ENCODE results near the gene SH2D4B. TPM values are rescaled to one million over a fixed set of nuclear protein-coding genes. Genes with fewer than 3 reads are reported as not detected.

SH2D4B gene
- polyA plus RNA-seq, 1 donor: 0.10 TPM

DNA sequence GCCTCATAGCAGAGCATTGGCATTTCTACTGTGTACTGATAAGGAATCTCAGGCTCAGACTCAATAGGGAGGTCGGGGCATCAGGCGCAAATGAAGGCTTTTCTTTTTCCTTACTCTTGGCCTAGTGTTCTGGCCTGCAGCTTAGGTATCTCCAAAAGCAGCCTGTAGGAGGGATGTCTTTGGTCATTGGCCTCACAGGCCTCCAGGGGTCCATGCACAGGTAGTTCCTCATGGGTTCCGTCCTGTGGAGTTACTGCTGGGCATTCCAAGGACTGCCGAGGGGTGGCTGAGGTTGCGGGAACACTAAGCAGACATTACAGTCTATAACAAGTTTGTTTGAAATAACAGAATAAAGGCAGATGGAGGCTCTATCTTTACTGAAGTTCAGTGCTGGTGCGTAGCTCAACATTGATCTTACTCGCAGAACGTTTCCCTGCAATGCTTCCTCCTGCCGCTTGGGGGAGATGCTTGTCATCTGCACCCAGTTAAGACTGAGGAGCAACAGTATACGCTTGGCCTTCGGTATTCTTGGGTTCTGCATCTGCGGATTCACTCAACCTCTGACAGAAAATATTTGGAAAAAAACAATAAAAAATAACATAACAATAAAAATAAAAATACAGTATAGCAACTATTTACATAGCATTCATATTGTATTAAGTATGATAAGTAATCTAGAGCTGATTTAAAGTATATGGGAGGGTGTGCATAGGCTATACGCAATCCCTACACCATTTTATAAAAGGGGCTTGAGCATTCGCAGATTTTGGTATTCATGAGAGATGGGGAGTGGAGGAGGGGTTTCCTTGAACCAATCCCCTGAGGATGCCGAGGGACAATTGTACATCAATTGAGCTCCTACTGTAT is 58.9 kb downstream of the SH2D4B start:
- DNase-seq: no peak

DNA sequence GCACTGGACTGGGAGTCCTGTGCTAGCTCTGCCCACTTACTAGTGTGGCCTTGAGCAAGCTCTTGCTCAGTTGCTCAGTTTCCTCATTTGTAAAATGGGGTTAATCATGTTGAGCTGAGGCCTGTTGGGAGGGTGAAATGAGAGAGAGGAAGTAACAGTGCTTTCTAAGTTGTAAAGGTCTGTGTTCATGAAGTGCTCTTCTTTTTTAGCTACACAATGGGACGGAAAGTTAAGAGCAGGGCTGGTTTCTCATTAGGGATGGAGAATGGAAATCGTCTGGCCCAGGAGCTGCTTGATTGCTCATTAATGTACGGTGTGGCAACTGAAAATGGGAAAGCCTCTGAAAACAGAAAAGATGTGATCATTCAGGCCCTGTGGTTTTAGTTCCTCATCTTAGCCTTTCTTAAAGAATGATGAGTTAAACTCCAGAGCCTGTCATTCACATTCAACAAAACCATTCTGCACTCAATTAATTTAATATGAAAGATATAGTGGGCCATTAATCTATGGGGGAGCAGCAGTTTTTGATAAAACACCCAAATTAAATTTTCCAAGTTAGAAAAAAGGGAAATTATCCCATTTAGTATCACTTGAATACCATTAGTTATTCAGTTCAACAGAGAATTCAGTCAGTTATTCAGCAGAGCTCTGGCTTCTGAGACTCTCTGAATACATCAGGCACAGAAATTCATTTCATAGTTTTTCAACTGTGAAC is 60.5 kb downstream of the SH2D4B start:
- no peak for DNase-seq

DNA sequence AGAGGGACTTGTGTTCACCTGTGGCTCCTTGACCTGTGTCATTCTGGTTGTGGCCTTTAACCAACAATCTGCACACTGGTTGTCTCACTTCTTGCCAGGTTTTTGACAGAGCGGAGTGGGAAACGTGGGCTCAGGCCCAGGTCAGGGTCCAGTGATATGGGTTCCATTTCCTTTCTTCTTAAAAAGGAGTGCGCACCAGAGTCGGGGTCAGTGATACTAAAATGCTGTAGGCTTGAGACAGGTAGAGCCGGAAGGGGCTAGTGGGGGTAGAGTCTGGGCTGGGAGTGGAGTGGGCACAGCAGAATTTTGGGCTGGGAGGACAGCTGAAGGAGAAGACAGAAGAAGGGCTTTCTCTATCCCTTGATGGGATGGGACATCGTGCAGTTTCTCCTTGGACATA is 61.2 kb downstream of the SH2D4B start:
- DNase-seq: no peak

DNA sequence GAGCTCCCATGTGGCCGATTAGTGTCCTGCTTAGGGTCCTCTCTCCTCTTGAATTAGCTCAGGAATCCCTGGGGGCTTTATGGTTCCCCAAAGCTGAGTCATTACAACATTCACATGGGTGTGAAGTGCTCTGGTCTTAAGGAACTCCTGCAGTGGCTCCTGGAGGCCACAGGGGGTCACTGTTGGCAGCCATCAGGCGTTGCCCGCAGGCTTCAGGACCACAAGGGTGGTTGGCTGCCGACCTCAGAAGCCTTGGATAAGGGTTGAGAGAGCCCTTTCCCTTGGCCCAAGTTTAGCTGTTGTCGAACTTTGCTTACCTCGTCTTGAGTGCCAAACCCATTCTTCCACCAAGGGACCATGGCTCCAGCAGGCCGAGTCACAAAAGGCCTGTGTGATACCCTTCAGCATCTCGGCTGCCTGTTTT is 61.7 kb downstream of the SH2D4B start:
- peak; percentile 16 for DNase-seq

DNA sequence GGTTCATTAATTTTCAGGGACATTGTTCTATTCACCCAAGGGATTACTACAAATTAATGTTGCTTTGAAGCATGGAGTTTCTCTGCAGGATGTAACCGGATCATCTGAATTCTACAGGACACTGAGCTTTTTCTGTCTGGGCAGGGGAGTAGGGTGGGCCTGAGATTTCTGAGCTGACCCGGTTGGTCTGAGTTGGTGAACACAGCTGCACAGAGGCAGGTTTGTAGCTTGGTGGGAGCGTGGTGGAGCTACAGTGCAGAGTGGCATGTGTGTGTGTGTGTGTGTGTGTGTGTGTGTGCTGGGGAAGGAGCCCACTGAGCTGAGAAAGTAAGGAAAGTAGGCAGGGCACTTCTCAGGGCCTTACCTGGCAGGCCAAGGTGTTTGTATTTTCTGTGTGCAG is 62.6 kb downstream of the SH2D4B start:
- DNase-seq: no peak

DNA sequence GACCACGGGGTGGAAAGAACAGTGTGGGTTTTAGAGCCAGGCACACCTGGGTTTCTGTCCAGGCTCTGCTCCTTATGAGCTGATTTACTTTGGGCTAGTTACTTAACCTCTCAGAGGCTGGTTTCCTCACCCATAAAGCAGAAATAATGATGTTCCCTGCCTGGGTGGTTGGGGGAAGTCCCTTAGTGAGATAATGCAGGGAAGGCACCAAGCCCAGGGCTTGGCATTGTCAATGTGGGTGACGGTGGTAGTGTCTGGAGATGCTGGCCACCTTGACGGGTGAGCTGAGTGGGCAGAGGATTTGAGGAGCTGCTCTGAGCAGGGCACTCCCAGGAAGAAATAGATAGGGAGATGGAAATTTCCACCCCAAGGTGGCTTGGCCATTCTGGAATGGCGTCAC is 65.2 kb downstream of the SH2D4B start:
- no peak for DNase-seq

DNA sequence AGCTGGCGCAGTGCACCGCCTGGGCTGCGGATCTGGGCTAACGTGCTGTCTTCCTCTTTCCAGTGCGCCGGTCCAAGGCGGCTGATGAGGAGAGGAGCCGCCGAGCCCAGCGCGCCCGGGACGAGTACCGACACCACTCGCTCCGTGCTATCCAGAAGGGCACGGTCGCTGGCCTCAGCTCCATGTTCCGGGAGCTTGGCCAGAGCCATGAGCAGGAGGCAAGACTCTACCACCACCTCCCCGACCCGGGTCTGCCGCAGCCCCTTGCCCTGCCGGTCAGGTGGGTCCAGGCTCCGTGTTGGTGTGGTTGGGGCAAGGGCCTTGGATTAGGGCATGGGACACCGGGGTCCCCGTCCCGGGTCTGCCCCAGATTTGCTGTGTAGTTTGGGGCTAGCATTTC is 65.8 kb downstream of the SH2D4B start:
- DNase-seq: no peak

DNA sequence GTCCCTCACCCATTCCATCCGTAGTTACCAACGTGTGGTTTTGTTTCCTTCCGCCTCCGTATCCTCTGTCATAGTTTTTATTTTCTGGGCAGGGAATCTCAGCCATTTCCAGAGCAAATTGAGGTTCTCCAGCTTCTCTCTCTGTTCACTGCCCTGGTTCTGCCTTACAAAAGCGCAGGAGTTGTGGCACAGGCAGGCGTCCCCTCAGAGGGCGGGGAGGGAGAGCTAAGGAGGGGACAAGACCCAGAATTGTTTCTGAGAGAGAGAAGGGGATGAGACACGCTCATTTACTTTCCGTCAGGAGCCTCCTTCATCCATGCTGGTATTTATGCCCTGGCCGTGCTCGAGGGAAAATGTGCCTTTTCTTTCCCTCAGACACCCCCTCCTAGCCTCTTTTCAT is 71.0 kb downstream of the SH2D4B start:
- DNase-seq: no peak

DNA sequence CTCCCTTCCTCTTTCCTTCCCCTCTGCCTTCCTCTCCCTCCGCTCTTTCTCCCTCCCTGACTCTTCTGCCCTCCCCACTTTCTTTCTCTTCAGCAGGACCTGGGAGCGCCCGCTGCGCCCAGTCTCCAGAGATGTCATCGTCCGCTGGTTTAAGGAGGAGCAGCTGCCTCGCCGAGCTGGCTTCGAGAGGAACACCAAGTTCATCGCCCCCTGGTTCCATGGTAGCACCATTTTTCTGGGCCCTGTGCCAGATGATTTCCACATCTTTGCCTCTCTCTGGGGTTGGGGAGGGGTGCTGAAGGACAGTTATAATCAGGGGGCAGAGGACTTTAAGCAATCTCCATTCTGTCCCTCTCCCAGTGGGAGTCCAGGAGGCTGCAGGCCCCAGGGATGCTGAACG is 71.6 kb downstream of the SH2D4B start:
- DNase-seq: no peak

DNA sequence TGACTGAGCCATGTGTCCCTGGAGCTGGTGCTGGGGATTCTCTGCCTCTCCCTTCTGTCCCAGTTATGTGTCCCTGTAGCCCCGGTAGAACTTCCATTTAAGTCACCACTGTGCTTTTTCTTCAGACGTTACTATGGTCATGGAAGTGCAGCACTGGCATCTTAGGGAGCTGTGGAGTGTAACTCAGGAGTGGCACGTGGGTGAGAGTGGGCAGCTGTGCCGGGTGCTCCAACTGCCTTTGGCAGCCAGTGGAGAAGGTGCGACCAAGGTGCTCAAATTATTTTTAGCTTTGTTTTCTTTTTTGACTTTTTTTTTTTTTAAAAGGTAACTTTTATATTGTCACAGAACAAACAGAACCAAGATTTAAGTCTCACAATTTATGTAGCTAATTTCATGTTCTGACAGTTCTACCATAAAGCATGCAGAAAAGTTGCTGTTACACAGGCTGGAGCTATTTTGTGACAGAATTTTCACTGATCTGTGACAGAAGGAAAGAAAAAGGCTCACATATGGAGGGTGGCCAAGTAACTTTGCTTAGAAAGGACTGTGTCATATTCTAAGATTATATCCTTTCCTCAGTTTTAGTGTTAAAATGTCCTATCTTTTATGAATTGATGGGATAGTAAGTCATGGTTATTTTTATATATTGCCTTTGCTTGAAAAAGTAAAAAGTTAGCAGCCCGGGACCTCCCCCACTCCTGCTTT is 73.9 kb downstream of the SH2D4B start:
- no peak for DNase-seq

DNA sequence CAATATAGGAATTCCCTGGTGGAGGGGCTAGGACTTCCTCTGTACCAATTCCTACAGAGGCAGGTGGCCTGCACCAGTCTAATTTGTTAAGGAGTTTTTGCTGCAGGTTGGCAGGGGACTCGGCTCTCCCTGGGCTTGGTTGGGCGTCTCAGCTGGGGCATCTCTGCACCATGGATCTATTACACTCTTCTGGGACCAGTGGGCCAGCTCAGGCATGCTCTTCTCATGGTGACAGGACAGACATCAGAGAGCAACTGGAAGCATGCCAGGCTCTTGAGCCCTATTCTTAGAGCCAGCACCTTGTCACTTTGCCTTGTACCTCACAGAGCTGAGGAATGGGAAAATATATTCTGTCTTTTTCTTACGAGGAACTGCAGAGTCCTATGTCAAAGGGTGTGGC is 74.6 kb downstream of the SH2D4B start:
- DNase-seq: no peak

DNA sequence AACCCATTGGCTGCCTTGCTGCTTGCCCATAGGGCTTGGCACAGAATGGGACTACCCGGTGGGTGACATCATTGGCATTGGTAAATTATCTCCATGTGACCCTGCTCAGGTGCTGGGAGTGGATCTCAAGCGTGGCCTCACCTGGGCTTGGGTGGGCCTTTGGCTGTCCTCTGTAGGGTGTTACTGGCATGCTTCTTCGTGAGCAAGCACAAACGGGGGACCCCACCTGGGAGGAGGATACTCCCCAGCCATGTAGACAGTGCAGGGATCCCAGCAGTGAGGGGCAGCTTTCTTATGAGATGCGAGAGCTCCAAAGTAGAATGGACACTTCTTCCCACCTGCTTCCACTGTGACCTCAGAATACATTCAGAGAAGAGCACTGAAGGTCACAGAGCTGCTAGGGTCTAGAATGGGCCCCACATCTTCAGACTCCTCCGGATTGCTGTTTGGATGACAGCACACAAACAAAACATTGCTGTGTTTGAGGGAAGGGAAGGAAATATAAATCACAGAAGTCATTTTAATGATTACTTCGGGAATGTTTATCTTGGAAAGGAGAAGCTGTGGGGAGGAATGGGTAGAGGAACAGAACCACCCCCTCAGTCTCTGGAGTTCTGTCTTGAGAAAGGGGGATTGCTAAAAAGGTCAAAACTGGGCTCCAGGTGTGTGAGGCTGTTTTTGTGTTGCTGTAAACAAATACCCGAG is 75.9 kb downstream of the SH2D4B start:
- DNase-seq: no peak

DNA sequence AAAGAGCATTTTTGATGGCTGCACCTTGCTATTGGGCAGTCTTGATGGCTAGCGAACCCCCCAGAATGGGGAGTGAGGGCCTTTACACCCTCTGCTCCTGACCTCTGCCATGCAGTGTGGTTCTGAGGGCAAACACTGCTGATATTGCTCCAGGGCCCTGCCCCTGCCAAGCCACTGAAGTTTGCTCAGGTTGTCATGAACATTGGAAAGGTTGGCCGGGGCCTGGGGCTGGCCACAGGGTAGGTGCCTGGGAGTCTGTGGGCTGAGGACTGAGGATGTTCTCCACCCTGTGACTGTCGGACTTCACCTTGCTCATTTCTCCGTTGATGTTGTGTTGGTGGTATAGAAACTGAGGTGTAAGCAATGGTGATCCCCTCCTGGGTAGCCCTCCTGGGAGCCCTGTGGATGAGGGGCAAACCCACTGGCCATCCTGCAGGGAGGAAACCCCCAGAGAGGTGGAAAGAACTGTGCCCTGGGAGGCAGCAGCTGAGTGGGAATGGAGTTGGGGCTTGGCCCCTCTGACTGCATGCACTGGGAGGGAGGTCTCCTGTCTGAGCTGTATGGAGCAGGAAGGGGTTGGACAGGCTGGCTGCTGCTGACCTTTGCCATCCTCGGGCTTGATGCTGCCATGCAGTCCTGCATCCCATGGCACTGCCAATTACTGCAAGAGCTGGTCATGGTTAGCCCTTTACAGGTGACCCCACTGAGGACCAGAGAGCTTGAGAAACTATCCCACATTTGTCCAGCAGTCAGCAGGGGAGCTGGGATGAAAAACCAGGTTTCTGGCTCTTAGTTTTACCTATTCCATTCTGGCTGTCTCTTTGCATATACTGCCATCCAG is 77.1 kb downstream of the SH2D4B start:
- no peak for DNase-seq

DNA sequence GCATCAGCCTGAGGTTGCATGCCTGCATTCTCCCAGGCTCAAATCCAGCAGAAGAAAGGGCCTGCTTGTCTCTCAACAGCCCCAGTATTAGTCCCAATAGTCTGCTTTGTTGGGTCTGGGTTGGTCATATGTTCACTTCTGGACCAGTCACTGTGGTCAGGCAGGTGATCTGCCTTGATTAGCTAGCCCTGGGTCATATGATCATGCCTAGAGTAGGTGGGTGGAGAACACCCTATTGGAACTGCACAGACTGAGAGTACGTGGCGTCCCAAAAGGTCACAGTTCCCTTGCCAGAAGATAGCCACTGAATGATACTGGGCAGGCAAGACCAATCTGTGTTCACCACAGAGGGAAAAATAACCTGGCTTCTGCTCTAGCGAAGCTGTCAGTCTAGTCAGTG is 80.1 kb downstream of the SH2D4B start:
- no peak for DNase-seq

DNA sequence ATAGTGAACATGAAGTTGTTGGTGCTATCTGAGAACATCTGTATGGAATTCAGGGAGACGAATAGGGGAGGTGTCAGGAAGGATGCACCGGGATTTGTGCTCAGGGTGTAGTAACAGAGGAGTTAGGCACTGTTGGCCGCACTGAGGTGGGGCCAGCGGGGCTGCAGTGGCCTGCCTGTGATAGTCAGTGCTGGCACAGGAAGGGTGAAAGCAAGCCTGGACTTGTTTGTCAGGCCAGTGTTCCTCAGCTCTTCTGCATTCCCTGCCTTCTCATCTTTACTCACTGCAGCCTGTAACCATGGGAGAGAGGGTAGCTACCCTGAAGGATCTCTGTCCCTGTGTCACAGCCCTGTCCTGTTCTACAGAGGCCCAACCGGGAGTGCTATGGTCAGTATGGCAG is 81.3 kb downstream of the SH2D4B start:
- no peak for DNase-seq

DNA sequence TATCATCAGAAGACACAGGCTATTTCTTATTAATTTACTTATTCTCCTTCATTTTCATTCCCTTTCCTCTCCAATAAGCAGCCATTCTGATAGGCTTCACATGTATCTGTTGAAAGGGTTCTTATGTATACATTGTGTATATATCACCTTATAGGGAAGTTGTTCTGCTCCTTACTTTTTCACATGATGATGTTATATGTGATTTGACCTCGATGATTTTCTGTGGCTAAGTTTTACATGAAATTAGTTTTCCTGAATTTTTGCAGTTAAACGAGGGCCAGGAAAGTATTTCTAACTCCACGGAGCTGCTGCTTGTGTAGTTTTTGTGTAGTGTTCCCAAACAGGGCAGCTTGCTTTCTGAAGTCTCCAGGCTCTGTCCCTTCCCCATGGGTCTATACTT is 84.5 kb downstream of the SH2D4B start:
- DNase-seq: no peak

DNA sequence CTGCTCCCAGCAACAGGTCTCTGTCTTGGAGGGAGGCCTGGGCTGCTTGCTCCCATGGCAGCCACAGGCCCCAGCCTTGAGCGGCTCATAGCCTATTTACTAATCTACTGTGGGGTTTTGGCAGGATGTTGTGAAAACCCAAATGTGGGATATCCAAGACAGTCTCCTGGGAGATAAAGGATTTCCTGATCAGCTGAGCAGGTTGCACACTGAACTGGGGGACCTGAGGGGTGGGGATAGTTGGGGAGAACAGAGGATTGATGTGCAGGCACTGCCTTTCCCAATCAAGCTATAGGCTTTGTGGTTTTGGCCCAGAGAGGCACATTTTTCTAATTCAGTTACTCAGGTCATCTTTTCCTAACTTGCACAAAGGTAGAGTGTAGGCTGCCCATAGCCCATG is 92.6 kb downstream of the SH2D4B start:
- DNase-seq: no peak

DNA sequence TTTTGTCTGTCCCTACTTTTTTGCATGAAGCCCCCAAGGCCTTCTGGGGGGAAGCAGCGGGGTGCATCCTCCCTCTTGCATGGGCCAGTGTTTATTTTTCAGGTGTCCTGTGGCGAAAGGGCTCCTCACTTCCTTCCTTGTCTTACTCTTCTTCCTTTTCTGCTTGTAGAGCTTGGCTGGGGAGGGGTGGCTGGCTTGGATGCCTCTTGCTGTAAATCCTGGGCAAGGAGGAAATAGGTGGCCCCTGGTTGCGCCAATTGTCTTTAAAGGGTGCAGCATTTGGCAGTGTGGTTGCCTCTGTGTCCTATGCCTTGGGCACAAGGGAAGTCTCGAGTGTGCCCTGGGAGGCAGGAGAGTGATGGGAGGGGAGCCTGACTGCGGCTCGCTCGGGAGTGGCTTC is 95.0 kb downstream of the SH2D4B start:
- DNase-seq: no peak

DNA sequence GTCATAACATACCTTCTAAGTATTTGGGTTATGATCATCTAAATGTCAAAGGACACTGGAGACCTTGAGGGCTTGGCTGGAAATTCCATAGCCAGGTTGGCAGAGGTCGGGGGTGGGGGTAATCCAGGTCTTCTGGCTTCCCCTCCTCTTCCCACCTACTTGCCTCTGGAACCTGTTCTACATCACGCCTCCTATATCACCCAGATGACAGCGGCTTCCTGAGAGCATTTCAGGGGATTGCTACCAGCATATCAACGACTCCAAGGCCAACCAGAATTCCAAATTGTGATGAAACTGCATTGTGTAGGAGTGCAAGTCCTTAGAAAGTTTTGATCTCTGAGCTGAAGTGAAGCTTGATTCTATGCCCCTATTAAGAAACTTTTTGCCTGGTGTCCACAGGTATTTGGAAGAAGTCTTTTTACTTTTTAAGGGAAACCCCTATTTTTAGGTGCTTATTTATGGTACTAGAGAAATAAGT is 95.7 kb downstream of the SH2D4B start:
- no peak for DNase-seq

DNA sequence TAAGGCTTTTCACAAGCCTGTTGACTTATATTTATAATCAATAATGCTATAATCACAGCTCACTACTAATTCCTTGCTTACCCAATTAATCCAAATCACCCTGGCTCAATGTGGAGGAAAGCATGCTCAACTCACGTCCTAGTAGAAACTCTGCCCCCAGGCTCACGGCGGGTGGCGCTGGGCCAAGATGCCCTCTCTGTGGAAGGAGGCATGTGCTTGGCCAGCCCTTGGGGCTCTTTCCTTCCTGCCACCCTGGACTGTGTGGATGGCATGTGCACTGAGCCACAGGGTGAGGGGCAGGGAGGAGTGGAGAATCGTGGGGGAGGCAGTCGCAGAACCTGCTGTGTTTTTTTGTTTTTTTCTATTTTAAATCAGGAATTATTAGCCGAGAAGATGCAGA is 96.2 kb downstream of the SH2D4B start:
- DNase-seq: no peak

DNA sequence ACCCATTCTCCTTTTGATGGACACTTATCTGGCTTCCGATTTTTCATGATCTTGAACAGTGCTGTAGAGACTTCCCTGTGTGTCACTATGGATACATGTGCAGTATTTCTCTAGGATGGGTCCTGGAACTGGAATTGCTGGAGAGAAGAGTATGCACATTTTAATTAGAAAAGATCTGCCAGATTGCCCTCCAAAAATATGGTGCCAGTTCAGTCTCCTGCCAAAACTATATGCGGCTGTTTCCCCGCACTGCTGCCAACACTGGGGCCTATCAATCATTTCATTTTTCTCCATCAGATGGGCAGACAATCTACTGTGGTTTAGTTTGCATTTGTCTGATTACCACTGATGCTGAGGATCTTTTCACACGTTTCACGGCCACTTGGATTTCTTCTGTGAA is 105.0 kb downstream of the SH2D4B start:
- DNase-seq: no peak

DNA sequence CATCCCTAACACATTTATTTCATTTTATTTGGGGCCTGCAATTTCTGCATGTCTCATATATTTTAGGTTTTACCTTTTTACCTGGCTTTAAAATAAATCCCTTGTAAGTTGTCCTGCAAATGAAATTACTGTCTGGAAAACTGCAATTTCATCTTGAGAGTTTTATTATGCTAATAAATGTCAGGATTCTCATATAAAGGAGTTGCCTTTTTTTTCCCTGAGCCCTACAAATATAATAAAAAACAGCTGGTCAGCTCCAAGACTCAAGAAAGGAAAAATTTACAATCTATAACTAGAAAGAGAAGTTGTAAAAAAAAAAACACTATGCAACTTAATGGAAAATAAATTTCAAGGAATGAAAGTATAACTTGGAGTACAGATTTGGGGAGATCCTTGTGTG is 108.7 kb downstream of the SH2D4B start:
- DNase-seq: no peak

All from hindlimb muscle (tissue), 1 donor.